Suprapubic skin (tissue), 4 donors: ENCODE data around the gene CTSV. TPM values are rescaled to one million over a fixed set of nuclear protein-coding genes. Genes with fewer than 3 reads are reported as not detected.
A peak's percentile ranks its signal among the peaks of the same experiment; 100 is the strongest.
"Not testable (repeated sequence)": the region's sequence is repeated elsewhere in the genome, so short reads cannot be mapped to it uniquely, and the experiment has no call there.

Source experiments
- DNase-seq, 2 donors: peaks; one replicate each; pipeline ENCODE4 v3.0.0-alpha.2; 2019; ENCODE audit warnings: low spot score in 2 of 2
- H3K27ac ChIP-seq: fragments of 200-600 bp; sonication (generic); one replicate; pipeline ENCODE4 v1.5.1; 2019
- H3K27me3 ChIP-seq: fragments of 200-600 bp; sonication (generic); one replicate; pipeline ENCODE4 v1.5.1; 2019
- H3K36me3 ChIP-seq: fragments of 200-600 bp; sonication (generic); one replicate; pipeline ENCODE4 v1.5.1; 2019
- H3K4me1 ChIP-seq: fragments of 200-600 bp; sonication (generic); one replicate; pipeline ENCODE4 v1.5.1; 2019
- H3K4me3 ChIP-seq: fragments of 200-600 bp; sonication (generic); one replicate; pipeline ENCODE4 v1.5.1; 2019; ENCODE audit warnings: mild to moderate bottlenecking
- H3K9me3 ChIP-seq: fragments of 200-600 bp; sonication (generic); one replicate; pipeline ENCODE4 v1.5.1; 2019
- EP300 ChIP-seq: sonication (generic); formaldehyde crosslinking; IDR thresholded peaks from one replicate; pipeline ENCODE4 v1.6.1; 2017; ENCODE audit warnings: antibody characterized with exemption
- POLR2A ChIP-seq, 2 donors: fragments of 450-650 bp; IDR thresholded peaks; one replicate each; pipeline ENCODE4 v1.6.1; 2017; ENCODE audit warnings: antibody characterized with exemption in 2 of 2, mild to moderate bottlenecking in 2 of 2, moderate library complexity in 2 of 2
- POLR2AphosphoS5 ChIP-seq, 3 donors: sonication (generic); formaldehyde crosslinking; IDR thresholded peaks; one replicate each; pipeline ENCODE4 v1.6.1; 2017; ENCODE audit warnings: antibody characterized with exemption in 3 of 3
- WGBS: methylation state at CpG from one replicate; pipeline ENCODE4 v1.1.5; 2018; 5-methylcytosine and 5-hydroxymethylcytosine counted together
- total RNA-seq, 4 donors: library from RNA; depleted of rRNA; stranded (reverse); fragments of >200 nt; gene quantifications; one replicate each; pipeline ENCODE4 v1.1.0, GENCODE V29; 2016
- TF ChIP-seq, protein P1 (sequence below), 2 donors: fragments of 200-600 bp in 1 of 2; fragments of 450-650 bp in 1 of 2; sonication (generic) in 1 of 2; IDR thresholded peaks; one replicate each; pipeline ENCODE4 v1.5.1; 2016 to 2019; ENCODE audit warnings: antibody characterized with exemption in 2 of 2, mild to moderate bottlenecking in 1 of 2, moderate library complexity in 1 of 2

The CTSV gene
- total RNA-seq, 4 donors from 2014 or later = 8.3 to 147 (median 64.3) TPM

DNA sequence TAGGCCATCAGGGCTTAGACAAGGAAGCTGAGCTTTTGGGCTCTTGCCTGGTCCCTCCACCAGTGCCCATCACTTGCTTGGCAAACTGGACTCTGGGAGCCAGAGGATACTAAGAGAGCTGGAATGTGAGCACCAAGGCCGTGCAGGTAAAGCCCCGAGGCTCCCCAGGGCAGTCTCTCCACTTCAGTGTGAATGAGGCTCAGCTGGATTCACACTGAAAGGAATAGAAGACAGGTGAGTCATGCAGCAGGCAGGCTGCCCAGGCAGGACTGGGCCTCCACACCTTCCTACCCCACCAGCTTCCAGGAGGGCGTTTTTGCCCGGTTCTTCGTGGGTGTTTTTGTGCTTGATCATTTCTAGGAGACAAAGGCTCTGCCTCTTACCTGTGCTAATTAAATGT is 7.3 kb upstream of the CTSV start:
- Histone ChIP-seq H3K27me3 (peaks cover 5% of the 10 kb centered on the region), H3K4me3 (no peak overlapping the region), H3K36me3 (no peaks in the 10 kb centered on the region), H3K27ac (peak overlapping the region; percentile 39), H3K9me3 (no peaks in the 10 kb centered on the region), H3K4me1 (peaks cover 24% of the 10 kb centered on the region)
- no peak for TF ChIP-seq EP300
- 28% methylated on average over 5 of the region's 5 CpGs for WGBS
- DNase-seq = peak in 1 of 2 donors; percentile 66

DNA sequence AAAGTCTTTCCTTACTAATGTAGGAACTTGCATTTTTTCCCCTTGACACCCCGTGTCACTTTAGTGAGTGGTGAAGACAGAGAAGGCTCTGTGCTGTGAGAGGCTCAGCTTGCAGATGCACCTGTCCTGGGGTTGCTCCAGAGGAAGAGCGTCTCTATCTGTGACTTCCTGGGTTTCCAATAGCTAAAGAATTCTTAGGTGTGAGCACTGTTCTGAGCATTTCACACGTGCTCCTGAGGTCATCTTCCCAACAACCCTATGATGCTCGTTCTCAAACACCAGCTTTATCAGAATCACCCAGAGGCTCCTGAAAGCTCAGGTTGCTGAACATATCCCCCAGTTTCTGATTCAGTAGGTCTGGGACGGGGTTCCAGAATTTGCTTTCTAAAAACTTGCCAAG is 6.4 kb upstream of the CTSV start:
- no peaks in the 10 kb centered on the region for H3K9me3 ChIP-seq
- 73% methylated on average over 5 of the region's 5 CpGs for WGBS
- peaks cover 5% of the 10 kb centered on the region for H3K27me3 ChIP-seq
- no peaks in the 10 kb centered on the region for H3K36me3 ChIP-seq
- DNase-seq = no peak
- TF ChIP-seq POLR2A (IDR thresholded peaks at IDR 0.05) (no peak), EP300 (no peak), POLR2AphosphoS5 (IDR thresholded peaks at IDR 0.05) (no peak)
- TF ChIP-seq, protein P1, sequence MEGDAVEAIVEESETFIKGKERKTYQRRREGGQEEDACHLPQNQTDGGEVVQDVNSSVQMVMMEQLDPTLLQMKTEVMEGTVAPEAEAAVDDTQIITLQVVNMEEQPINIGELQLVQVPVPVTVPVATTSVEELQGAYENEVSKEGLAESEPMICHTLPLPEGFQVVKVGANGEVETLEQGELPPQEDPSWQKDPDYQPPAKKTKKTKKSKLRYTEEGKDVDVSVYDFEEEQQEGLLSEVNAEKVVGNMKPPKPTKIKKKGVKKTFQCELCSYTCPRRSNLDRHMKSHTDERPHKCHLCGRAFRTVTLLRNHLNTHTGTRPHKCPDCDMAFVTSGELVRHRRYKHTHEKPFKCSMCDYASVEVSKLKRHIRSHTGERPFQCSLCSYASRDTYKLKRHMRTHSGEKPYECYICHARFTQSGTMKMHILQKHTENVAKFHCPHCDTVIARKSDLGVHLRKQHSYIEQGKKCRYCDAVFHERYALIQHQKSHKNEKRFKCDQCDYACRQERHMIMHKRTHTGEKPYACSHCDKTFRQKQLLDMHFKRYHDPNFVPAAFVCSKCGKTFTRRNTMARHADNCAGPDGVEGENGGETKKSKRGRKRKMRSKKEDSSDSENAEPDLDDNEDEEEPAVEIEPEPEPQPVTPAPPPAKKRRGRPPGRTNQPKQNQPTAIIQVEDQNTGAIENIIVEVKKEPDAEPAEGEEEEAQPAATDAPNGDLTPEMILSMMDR (IDR thresholded peaks at IDR 0.05) = no peak
- no peak overlapping the region for H3K27ac ChIP-seq
- H3K4me3 ChIP-seq = no peak overlapping the region
- H3K4me1 ChIP-seq = peaks cover 24% of the 10 kb centered on the region

DNA sequence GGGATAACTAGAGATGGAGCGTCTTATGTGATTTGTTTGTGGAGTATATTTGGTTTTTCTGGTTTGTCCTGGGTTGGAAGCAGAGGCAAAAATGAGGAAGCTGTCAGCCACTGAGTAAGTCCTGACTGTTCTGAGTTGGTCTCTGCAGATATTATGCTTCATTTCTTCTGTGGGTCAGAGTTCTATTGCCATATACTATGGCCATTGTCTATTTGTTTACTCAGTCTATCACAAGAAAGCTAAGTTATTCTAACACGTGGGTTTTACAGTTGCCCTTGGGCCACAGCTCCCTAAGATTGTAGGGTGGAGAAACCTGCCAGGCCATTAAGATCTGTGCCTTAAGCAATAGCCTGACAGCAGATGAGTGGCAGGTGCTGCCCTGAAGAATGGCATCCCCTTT is 3.0 kb upstream of the CTSV start:
- no peak overlapping the region for H3K4me3 ChIP-seq
- no peaks in the 10 kb centered on the region for H3K36me3 ChIP-seq
- 43% methylated on average over 2 of the region's 2 CpGs for WGBS
- peaks cover 31% of the 10 kb centered on the region for H3K4me1 ChIP-seq
- no peak for DNase-seq
- TF ChIP-seq, protein P1 (IDR thresholded peaks at IDR 0.05) = no peak
- no peak for TF ChIP-seq POLR2A (IDR thresholded peaks at IDR 0.05)
- no peak for TF ChIP-seq EP300
- no peak for TF ChIP-seq POLR2AphosphoS5 (IDR thresholded peaks at IDR 0.05)
- H3K27ac ChIP-seq = no peak overlapping the region
- no peaks in the 10 kb centered on the region for H3K9me3 ChIP-seq
- peaks cover 20% of the 10 kb centered on the region for H3K27me3 ChIP-seq

DNA sequence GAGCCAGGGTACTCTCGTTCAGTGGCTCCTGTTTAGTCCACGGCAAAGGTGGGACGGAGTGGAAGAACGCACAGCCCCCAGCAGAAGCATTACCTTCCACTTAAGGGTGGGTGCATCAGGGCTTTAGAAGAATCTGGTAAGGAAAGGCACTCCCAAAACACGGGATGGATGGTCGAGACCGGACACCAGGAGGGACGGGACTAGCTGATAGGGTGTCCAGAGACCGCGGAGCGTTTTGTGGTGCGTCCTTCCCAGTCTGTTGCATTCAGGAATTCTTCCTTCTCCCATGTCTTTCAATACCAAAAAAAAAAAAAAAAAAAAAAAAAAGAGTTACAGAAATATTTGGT is 545 bp upstream of the CTSV start:
- WGBS = 6% methylated on average over 12 of the region's 12 CpGs
- Histone ChIP-seq H3K4me3 (peak overlapping the region; percentile 60), H3K27ac (no peak overlapping the region), H3K4me1 (peaks cover 22% of the 10 kb centered on the region), H3K27me3 (peaks cover 23% of the 10 kb centered on the region), H3K9me3 (no peaks in the 10 kb centered on the region), H3K36me3 (no peaks in the 10 kb centered on the region)
- no peak for DNase-seq
- TF ChIP-seq, protein P1 (IDR thresholded peaks at IDR 0.05) = no peak
- TF ChIP-seq EP300 = no peak
- TF ChIP-seq POLR2A (IDR thresholded peaks at IDR 0.05) = no peak
- TF ChIP-seq POLR2AphosphoS5 (IDR thresholded peaks at IDR 0.05) = no peak

DNA sequence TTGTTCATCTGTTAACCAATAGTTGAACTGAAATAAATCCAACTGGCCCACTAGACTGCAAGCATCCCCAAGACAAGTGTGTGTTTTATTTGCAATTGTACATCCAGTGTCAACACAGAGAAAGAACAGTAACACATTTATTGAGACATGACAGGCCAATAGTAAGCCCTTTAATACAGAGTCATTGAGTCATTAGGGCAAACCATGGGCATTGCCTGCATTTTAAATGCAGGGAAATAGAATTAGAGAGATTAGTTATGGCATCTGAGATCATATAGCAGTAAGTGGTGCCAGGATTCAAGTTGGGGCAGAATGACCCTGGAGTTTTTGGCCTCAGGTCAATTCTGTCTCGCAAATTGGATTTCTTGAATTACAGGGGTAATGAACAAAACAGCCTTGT is 15.4 kb downstream of the CTSV start:
- H3K4me3 ChIP-seq, H3K4me1 ChIP-seq, H3K9me3 ChIP-seq, H3K27ac ChIP-seq, DNase-seq, H3K36me3 ChIP-seq, H3K27me3 ChIP-seq: not testable (repeated sequence)
- WGBS = 50% methylated on average over 1 of the region's 1 CpG

DNA sequence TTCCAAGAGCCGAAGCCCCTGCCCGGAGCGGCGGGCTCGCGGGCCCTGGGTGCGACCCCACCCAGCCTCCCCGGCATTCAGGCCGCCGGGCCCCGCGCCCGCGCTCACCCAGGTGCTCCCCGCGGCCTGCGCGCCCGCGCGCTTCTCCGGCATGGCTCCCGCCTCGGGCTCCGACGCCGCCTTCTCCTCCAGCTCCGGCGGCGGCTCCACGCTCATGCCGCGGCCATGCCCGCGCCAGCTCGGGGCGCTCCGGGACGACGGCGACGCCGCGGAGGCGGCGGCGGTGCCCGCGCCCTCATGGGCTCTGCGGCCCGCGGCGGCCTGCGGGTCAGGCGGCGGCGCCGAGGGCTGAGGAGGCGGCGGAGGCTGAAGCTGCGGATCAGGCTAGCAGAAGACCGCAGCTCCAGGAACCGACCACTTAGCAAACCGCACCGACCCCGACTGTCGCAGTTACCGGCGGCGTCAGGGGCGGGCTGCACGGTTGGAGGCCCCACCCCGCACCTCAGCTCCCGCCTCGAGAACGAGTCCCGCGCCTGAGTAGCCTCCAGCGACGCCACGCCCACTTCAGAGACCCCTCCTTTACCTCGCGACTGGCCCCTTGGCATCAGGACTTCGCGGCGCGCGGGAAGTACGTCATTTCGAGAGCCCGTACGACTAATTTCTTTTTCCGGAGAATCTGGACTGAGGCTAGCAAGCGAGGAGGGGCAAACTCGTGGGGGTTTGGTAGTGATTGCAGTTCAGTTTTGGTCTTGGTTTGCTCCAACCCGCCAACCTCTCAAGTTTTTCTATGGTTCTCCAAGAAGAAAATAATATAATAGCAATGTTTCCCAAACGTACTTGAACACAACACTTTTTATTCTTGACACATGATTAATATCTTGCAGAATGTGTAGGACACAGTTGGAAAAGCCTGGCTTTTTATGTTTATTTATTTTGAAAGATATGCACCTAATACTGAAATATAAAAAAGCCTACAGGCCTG is 25.5 kb downstream of the CTSV start:
- H3K4me1 ChIP-seq, H3K27me3 ChIP-seq, H3K36me3 ChIP-seq, H3K9me3 ChIP-seq: not testable (repeated sequence)
- Histone ChIP-seq H3K4me3 (peak overlapping the region; percentile 65), H3K27ac (peak overlapping the region; percentile 93)
- peak; percentile 81 for DNase-seq
- TF ChIP-seq POLR2A (IDR thresholded peaks at IDR 0.05) (peak in 1 of 2 donors; percentile 33), POLR2AphosphoS5 (IDR thresholded peaks at IDR 0.05) (peak in 1 of 3 donors; percentile 57)
- 0% methylated on average over 19 of the region's 97 CpGs for WGBS

DNA sequence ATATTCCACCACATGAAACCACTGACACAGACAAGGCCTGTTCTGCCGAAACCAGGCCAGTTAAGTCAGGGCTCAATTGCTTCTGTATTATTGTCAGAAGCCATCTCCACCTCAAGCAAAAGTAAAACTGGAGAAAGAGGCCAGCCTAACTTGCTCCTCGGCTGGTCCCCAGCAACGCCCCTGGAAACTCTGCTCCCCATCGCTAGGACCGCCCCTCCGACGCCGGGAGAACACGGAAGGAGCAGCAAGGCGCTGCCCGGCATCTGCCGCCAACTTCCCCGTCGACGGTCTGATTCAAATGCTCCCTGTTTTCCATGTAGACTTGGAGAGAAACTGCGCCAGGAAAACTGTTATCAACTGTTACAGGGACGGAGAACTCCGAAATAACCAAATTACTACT is 26.3 kb downstream of the CTSV start:
- not testable (repeated sequence) for H3K4me1 ChIP-seq, H3K9me3 ChIP-seq, H3K36me3 ChIP-seq, H3K27me3 ChIP-seq, DNase-seq
- Histone ChIP-seq H3K27ac (peak overlapping the region; percentile 93), H3K4me3 (peak overlapping the region; percentile 65)
- WGBS = 4% methylated on average over 3 of the region's 18 CpGs

DNA sequence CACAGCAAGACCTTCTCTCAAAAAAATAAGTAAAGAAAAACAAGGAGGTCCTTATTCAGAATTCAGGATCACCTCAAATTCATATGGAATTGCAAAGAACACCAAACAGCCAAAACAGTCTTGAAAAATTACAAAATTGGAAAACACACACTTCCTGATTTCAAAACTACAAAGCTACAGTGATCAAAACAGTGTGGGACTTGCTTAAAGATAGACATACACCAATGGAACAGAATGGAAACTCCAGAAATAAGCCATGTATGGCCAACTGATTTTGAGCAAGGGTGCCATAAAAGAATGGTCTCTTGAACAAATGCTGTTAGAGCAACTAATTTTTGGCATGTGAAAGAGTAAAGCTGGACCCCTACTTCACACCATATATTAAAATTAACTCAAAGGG is 36.7 kb downstream of the CTSV start:
- not testable (repeated sequence) for H3K27ac ChIP-seq, H3K4me1 ChIP-seq, H3K9me3 ChIP-seq, H3K4me3 ChIP-seq, H3K27me3 ChIP-seq, DNase-seq, H3K36me3 ChIP-seq

DNA sequence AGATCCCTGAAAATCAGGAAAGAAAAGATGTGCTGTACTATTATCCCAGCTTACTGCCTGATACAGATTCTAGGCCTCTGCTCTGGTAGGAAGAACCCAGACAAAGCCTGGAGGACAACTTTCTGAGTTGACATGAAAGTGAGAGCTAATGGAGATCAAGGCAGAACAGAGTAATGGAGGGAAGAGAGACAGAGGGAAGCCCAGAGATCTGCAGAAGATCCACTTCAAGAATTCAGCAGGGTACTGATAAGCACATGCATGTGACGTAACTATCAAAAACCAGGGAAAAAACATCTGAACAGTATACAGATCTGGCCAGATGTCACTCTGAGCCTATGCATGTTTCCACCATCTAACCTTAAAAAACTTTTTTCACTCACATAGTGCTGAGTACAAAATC is 37.6 kb downstream of the CTSV start:
- H3K27ac ChIP-seq, DNase-seq, H3K4me3 ChIP-seq, H3K4me1 ChIP-seq, H3K27me3 ChIP-seq, H3K9me3 ChIP-seq, H3K36me3 ChIP-seq: not testable (repeated sequence)
- WGBS = 100% methylated on average over 1 of the region's 1 CpG

DNA sequence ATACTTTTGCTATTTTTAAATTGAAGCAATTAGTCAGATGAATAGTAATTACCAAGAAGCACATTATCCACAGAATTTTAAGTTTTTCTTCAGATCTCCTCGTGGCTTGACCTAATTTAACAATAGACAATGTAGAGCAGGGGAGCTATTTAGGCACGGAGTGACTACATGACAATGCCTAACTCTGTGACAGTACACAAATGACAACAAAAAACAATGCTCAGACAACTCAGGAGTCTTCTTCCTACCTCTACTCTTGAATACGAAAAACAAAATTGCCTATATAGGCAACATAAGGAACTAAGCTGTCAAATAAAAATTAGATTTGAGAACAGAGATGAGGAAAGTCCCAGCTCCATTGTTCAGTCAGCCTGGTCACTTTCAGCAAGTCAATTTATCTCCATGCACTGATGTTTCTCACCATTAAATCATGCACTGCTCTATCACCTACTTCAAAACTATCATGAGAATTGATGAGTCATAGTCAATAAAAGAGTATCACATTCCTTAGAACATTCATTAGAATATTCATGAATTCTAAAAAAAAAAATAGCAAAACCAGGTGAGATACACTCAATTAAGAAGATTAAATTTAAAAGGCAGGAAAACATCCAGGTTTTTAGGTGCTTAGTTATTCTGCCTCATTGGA is 38.7 kb downstream of the CTSV start:
- H3K27me3 ChIP-seq, H3K27ac ChIP-seq, H3K9me3 ChIP-seq, H3K4me3 ChIP-seq, H3K4me1 ChIP-seq, H3K36me3 ChIP-seq, DNase-seq: not testable (repeated sequence)
- WGBS = 76% methylated on average over 3 of the region's 3 CpGs
